ENCODE results near the gene VAMP5.

DNA sequence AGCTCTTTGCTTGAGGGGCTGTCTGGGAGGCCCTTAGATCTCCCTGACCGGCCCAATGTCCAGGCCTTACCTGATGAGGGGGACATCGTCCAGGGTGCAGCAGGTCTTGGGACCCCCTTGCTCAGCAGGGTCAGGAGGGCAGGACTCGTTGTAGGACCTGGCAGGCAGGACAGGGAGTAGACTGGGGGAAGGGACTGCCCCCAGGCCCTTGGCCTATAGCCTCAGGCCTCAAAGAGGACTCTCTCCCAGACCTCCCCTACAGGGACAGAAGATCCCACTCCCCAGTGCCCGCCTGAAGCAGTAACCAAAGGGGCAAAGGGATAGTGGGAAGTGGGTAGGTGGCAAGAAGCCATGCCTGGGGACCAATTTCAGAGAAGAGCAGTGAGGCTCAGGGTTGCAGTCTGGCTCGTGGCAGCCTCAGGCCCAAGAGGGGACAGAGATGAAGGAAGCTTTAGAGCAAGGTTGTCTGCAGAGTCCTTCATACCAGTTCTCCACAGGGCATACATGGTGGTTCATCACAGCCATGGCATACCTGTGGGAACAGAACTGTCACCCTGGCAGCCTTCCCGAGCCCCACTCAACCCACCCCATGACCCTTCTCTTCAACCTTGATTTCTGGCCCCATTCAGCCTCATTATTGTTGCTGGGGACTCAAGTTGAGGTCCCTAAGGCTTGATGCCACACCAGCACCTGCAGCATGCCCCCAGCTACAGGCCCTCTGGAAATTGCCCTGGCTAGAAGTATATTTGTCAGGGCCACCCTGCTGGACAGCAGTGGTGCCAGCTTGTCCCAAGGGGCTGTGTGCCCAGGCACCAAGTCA, 16.9 kb downstream of the VAMP5 start:
- TF ChIP-seq, protein P1, sequence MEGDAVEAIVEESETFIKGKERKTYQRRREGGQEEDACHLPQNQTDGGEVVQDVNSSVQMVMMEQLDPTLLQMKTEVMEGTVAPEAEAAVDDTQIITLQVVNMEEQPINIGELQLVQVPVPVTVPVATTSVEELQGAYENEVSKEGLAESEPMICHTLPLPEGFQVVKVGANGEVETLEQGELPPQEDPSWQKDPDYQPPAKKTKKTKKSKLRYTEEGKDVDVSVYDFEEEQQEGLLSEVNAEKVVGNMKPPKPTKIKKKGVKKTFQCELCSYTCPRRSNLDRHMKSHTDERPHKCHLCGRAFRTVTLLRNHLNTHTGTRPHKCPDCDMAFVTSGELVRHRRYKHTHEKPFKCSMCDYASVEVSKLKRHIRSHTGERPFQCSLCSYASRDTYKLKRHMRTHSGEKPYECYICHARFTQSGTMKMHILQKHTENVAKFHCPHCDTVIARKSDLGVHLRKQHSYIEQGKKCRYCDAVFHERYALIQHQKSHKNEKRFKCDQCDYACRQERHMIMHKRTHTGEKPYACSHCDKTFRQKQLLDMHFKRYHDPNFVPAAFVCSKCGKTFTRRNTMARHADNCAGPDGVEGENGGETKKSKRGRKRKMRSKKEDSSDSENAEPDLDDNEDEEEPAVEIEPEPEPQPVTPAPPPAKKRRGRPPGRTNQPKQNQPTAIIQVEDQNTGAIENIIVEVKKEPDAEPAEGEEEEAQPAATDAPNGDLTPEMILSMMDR (IDR thresholded peaks at IDR 0.05; ENCODE audit: extremely low read depth in 1 of 2, insufficient read depth in 1 of 2, low read depth in 1 of 2, low read length in 2 of 2), result no peak
- TF ChIP-seq POLR2AphosphoS5 (IDR thresholded peaks at IDR 0.05; ENCODE audit: insufficient read depth, low read depth, low read length), result peak; percentile 22
- no peak for TF ChIP-seq POLR2A (IDR thresholded peaks at IDR 0.05; ENCODE audit: low read depth, low read length)
- TF ChIP-seq MAX (IDR thresholded peaks at IDR 0.05; ENCODE audit: insufficient read depth, insufficient read length), result no peak
- TF ChIP-seq MYC (IDR thresholded peaks at IDR 0.05; ENCODE audit: low read depth, low read length), result no peak
- no peak for TF ChIP-seq EZH2 (IDR thresholded peaks at IDR 0.05; ENCODE audit: borderline replicate concordance, low read depth, low read length, severe bottlenecking)
- no peak for TF ChIP-seq GATA2 (IDR thresholded peaks at IDR 0.05; ENCODE audit: insufficient read depth, insufficient read length, low read depth, low read length)
- no peak for TF ChIP-seq FOS (IDR thresholded peaks at IDR 0.05; ENCODE audit: borderline replicate concordance, insufficient read depth, low read length)
- no peak for TF ChIP-seq JUN (IDR thresholded peaks at IDR 0.05; ENCODE audit: borderline replicate concordance, insufficient read depth, insufficient read length, low read depth)
